Hepatocyte (in vitro differentiated cells): ENCODE data around the gene SORCS2.

ENCODE experiments used
- CTCF ChIP-seq: fragments of 200-600 bp; sonication (generic); IDR thresholded peaks from 2 replicates; pipeline ENCODE4 v1.5.1; 2016; ENCODE audit warnings: antibody characterized with exemption, mild to moderate bottlenecking; ENCODE audit not compliant: poor library complexity
- EZH2 ChIP-seq: fragments of 200-600 bp; sonication (generic); IDR thresholded peaks from 2 replicates; pipeline ENCODE4 v1.6.1; 2016; ENCODE audit warnings: antibody characterized with exemption, mild to moderate bottlenecking, borderline replicate concordance
- EZH2phosphoT487 ChIP-seq: fragments of 200-600 bp; sonication (generic); IDR thresholded peaks from one replicate; pipeline ENCODE4 v1.6.1; 2018; ENCODE audit warnings: antibody characterized with exemption, mild to moderate bottlenecking, low read depth, moderate library complexity; ENCODE audit not compliant: unreplicated experiment, severe bottlenecking

DNA sequence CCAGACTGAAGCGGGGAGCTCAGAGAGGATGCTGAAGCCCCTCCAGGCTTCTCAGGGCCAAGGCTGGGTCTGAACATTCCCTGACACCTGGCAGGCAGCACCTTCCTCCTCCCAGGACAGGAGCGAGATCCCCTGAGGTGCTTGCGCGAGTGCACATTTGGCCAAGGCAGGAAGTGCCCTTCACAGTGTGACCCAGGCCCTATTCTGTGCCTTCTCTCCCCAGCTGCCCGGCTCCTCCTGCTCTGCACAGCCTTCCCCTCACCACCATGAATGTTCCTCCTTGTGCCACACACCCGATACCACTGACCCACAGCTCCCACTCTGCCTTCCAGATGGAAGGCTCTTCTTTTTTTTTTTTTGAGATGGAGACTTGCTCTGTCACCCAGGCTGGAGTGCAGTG lies 259.5 kb downstream of the SORCS2 start:
- no peak for TF ChIP-seq EZH2
- TF ChIP-seq EZH2phosphoT487, result no peak
- TF ChIP-seq CTCF, result no peak
